Measurements from ENCODE around the gene MFSD6L.
"Not testable (repeated sequence)": the region's sequence is repeated elsewhere in the genome, so short reads cannot be mapped to it uniquely, and the experiment has no call there.

The MFSD6L gene

GRCh38 chr17:8826808-8827435, 27.8 kb upstream of the MFSD6L start:
- DNase-seq (ENCODE audit: low read depth): no peak

GRCh38 chr17:8825802-8826201, 26.6 kb upstream of the MFSD6L start:
- no peak for DNase-seq (ENCODE audit: low read depth)

GRCh38 chr17:8823279-8823678, 24.1 kb upstream of the MFSD6L start:
- DNase-seq (ENCODE audit: low read depth): no peak

GRCh38 chr17:8822401-8823035, 23.4 kb upstream of the MFSD6L start:
- DNase-seq (ENCODE audit: low read depth): no peak

- DNase-seq (ENCODE audit: low read depth): no peak
Measured at GRCh38 chr17:8821446-8822105, 22.4 kb upstream of the MFSD6L start.

GRCh38 chr17:8820311-8821010, 21.3 kb upstream of the MFSD6L start:
- no peak for DNase-seq (ENCODE audit: low read depth)

GRCh38 chr17:8818654-8819330, 19.6 kb upstream of the MFSD6L start:
- no peak for DNase-seq (ENCODE audit: low read depth)

- no peak for DNase-seq (ENCODE audit: low read depth)
Measured at GRCh38 chr17:8818047-8818446, 18.9 kb upstream of the MFSD6L start.

- no peak for DNase-seq (ENCODE audit: low read depth)
Measured at GRCh38 chr17:8806926-8807550, 7.9 kb upstream of the MFSD6L start.

- no peak for DNase-seq (ENCODE audit: low read depth)
Measured at GRCh38 chr17:8806253-8806925, 7.2 kb upstream of the MFSD6L start.

GRCh38 chr17:8805396-8805795, 6.2 kb upstream of the MFSD6L start:
- not testable (repeated sequence) for DNase-seq (ENCODE audit: low read depth)

GRCh38 chr17:8803531-8804420, 4.6 kb upstream of the MFSD6L start:
- no peak for DNase-seq (ENCODE audit: low read depth)

GRCh38 chr17:8801135-8801840, 2.1 kb upstream of the MFSD6L start:
- DNase-seq (ENCODE audit: low read depth): no peak

GRCh38 chr17:8800656-8801055, 1.5 kb upstream of the MFSD6L start:
- DNase-seq (ENCODE audit: low read depth): no peak

GRCh38 chr17:8799570-8800212, 526 bp upstream of the MFSD6L start:
- DNase-seq (ENCODE audit: low read depth): no peak

GRCh38 chr17:8798176-8798845, 854 bp downstream of the MFSD6L start:
- DNase-seq (ENCODE audit: low read depth): no peak

- DNase-seq (ENCODE audit: low read depth): no peak
Measured at GRCh38 chr17:8797621-8798175, 1.5 kb downstream of the MFSD6L start.

GRCh38 chr17:8794636-8795035, 4.5 kb downstream of the MFSD6L start:
- DNase-seq (ENCODE audit: low read depth): no peak
